HT-29 (cell line): ENCODE results near the gene VWA5B2. TPM values are rescaled to one million over a fixed set of nuclear protein-coding genes. Genes with fewer than 3 reads are reported as not detected.

ENCODE experiments used
- DNase-seq: peaks from one replicate; pipeline ENCODE4 v3.0.0-alpha.2; 2015; ENCODE audit warnings: low spot score
- small RNA-seq: library from RNA; depleted of rRNA; stranded (forward); fragments of <200 nt; gene quantifications from one replicate; pipeline ENCODE3, GENCODE V24; 2014
- total RNA-seq: library from RNA; depleted of rRNA; stranded (reverse); fragments of >200 nt; shearing (Covaris generic); gene quantifications from 2 replicates; pipeline ENCODE4 v1.2.3, GENCODE V29; 2014; rRNA removed

Gene VWA5B2
- total RNA-seq, 1 experiment from 2014 or later = 1.4 TPM

DNA sequence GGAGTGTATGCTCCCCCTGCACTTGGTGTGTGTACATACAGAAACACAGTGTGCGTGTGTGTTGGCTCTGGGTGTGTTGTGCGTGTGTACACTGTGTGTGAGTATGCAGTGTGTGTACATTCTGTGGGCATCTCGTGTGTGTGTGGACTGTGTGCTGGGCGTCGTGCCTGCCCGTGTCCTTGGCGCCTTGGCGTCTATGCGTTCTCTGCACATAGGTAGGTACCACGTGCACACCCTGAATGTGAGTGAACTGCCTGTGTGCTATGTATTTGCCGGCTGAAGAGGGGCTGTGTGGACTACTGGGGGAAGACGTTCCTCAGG lies 46.0 kb downstream of the VWA5B2 start:
- DNase-seq = no peak

DNA sequence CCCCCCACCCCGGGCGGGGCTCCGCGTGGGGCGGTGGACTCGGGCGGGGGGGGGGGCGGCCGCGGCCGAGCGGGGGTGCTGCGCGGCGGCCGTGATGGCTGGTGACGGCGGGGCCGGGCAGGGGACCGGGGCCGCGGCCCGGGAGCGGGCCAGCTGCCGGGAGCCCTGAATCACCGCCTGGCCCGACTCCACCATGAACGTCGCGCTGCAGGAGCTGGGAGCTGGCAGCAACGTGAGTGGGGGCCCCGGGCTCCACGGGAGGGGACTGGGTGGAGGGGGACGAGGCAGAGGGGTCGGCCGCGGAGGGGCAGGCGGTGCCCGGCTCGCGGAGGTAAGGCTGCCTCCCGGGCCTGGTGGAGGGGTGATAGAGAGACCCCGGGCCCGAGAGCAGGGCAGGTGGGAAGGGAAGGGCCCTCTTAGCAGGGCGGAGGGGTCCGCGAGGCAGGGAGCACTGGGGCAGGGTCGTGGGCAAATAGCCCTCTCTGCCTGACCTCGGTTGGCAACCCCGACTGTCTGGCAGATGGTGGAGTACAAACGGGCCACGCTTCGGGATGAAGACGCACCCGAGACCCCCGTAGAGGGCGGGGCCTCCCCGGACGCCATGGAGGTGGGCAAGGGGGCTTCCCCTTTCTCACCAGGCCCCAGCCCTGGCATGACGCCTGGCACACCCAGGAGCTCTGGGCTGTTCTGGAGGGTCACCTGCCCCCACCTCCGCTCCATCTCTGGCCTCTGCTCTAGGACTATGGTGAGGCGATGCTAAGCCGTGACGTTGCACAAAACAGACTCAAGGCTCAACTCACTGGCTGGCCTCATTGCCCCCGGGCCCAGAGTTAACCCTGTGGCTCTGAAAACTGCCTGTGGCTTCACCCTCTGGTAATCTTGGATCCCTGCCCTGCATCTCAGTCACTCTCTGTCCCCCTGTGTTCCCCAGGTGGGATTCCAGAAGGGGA lies 46.9 kb downstream of the VWA5B2 start, which contains the start of gene ECE2:
Gene ECE2, plus strand, starts transcription at position 62 of the 950 bp plus-strand sequence. Its CDS starts 132 bp downstream, at position 194.
- no peak for DNase-seq

DNA sequence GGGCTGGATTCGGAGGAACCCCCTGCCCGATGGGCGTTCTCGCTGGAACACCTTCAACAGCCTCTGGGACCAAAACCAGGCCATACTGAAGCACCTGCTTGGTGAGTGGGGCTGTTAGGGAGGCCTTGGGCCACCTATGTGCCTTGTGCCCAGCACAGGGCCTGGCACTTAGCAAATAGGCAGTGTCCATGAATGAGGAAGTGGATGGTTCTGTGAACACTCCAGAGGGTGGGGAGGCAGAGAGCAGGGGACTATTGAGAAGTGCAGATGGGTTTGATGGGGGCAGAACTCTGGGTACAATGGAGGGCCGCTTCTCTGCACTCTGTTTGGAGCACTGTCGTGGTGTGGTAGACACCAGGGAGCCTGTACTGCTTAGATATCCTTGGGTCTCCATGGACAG lies 48.0 kb downstream of the VWA5B2 start:
- no peak for DNase-seq

DNA sequence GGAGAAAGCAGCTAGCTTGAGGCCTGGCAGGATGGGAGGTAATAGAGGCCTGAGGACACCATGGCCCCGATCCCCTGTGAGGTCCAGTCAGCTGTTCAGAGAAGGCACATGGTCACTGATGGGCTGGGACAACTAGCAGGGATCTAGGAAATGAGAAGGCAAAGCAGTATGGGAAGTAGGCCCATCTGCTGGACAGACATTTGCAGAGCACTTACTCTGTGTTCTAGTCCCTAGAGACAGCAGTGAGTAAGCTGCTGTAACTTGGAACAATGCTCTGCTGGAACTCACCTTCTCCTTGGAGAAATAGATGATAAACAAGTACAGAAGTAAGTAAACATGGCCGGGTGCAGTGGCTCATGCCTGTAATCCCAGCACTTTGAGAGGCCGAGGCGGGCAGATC lies 53.6 kb downstream of the VWA5B2 start:
- no peak for DNase-seq

DNA sequence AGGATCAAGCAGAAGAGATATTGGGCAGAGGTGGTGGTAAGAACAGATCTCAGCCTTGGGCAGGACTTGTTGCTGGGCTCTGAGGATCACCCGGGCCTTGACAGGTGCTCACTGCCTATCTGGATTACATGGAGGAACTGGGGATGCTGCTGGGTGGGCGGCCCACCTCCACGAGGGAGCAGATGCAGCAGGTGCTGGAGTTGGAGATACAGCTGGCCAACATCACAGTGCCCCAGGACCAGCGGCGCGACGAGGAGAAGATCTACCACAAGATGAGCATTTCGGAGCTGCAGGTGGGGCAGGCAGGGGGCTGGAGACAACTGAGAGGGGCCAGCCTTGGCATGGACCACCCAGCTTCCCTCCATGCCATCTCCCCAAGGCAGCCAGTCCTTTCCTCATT lies 54.3 kb downstream of the VWA5B2 start:
- DNase-seq = no peak

DNA sequence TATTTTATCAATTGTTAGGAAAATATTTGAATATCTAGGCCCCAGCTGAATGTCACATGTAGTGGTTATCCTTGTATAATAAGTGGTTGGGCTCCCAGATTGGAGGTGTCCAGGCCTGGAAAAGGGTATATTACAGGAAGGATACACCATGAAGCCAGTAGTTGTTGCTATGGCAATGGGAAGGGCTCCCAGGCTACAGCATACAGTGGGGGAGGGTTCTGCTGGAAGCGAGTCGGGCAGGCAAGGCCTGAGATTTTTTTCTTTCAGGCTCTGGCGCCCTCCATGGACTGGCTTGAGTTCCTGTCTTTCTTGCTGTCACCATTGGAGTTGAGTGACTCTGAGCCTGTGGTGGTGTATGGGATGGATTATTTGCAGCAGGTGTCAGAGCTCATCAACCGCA lies 55.3 kb downstream of the VWA5B2 start:
- DNase-seq = peak; percentile 72

DNA sequence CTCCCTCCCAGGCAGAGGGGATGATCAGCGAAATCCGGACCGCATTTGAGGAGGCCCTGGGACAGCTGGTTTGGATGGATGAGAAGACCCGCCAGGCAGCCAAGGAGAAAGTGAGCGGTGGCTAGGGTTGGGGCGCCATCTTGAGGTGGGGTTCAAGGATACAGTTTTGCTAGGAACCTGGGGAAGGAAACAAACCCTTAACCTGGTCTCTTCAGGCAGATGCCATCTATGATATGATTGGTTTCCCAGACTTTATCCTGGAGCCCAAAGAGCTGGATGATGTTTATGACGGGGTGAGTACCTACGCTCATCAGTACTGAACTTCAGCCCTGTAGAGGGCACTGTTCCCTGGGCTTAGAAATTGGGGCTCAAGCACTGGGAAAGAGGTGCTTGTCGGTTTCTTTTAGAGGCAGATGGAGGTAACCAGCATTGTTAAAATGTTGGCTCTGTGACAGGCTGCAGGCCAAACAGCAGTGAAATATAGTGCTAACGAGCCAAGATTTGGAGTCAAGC lies 60.1 kb downstream of the VWA5B2 start:
- DNase-seq = peak; percentile 78

DNA sequence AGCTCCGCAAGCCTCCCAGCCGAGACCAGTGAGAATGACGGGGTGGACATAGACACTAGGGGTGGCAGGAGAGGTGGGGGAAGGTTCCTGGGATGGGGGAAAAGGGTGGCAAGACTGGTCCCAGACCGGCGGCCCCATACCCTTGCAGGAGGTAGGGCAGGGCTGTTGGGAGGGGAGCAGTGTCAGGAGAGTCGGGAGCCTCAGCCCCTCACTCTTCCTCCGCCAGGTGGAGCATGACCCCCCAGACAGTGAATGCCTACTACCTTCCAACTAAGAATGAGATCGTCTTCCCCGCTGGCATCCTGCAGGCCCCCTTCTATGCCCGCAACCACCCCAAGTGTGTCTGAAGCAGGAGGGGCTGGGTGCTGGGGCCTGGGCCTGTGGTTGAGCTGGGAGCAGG lies 60.9 kb downstream of the VWA5B2 start:
- DNase-seq = no peak

DNA sequence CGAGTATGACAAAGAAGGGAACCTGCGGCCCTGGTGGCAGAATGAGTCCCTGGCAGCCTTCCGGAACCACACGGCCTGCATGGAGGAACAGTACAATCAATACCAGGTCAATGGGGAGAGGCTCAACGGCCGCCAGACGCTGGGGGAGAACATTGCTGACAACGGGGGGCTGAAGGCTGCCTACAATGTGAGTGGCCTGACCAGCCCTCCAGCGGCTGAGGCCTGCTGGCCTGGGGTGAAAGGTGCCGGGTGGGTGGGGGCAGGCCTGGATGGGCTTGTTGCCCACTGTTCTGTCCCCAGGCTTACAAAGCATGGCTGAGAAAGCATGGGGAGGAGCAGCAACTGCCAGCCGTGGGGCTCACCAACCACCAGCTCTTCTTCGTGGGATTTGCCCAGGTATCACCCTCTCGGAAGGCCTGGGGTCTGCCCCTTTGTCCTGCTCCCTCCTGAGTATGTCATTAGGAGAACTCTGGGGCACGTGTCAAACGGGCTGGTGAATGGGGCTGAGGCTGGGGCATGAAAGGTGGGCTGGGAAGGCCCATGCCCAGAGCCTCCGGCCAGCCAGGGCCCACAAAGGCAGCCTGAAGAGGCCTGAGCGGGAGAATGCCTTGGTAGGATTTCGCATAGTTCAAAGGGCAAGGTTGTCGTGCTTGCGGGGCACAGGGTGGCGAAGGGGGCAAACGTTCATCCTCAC lies 61.8 kb downstream of the VWA5B2 start:
- no peak for DNase-seq

Small RNA genes within 50 kb of the gene (small RNA-seq; reads per million reads assigned to genes)
- not detected for gene MIR1224

Other genes starting within 250 kb of the VWA5B2 start
- gene ABCC5, start 211.7 kb upstream of the VWA5B2 start, total RNA-seq = 3.7 and 4.8 TPM in 2 replicates
- not detected in 2 replicates for gene HTR3D, start 197.8 kb upstream of the VWA5B2 start, total RNA-seq
- not detected in 2 replicates for gene HTR3C, start 176.5 kb upstream of the VWA5B2 start, total RNA-seq
- gene HTR3E, start 132.5 kb upstream of the VWA5B2 start, total RNA-seq = not detected in 2 replicates
- gene EIF2B5, start 94.2 kb upstream of the VWA5B2 start, total RNA-seq = 36.2 and 44.8 TPM in 2 replicates
- gene DVL3, start 74.2 kb upstream of the VWA5B2 start, total RNA-seq = 75.1 and 83.9 TPM in 2 replicates
- 280 and 309 TPM in 2 replicates for gene AP2M1, start 54.7 kb upstream of the VWA5B2 start, total RNA-seq
- 42.3 and 51.3 TPM in 2 replicates for gene ABCF3, start 43.4 kb upstream of the VWA5B2 start, total RNA-seq
- 103 and 117 TPM in 2 replicates for gene ALG3, start 19.4 kb downstream of the VWA5B2 start, total RNA-seq
- gene EEF1AKMT4, start 20.1 kb downstream of the VWA5B2 start, total RNA-seq = 17.7 and 19.4 TPM in 2 replicates
- gene CAMK2N2, start 32.0 kb downstream of the VWA5B2 start, total RNA-seq = 0.13 TPM in 1 of 2 replicates, not detected in the other
- not detected in 2 replicates for gene ECE2, start 46.4 kb downstream of the VWA5B2 start, total RNA-seq
- 306 and 330 TPM in 2 replicates for gene PSMD2, start 69.7 kb downstream of the VWA5B2 start, total RNA-seq
- 494 and 497 TPM in 2 replicates for gene EIF4G1, start 85.0 kb downstream of the VWA5B2 start, total RNA-seq
- 21.4 and 26.6 TPM in 2 replicates for gene FAM131A, start 108.0 kb downstream of the VWA5B2 start, total RNA-seq
- gene CLCN2, start 132.0 kb downstream of the VWA5B2 start, total RNA-seq = 59.4 and 64.0 TPM in 2 replicates
- 138 and 157 TPM in 2 replicates for gene POLR2H, start 132.1 kb downstream of the VWA5B2 start, total RNA-seq
- gene THPO, start 148.6 kb downstream of the VWA5B2 start, total RNA-seq = 0.50 and 0.56 TPM in 2 replicates
- 3.4 and 5.2 TPM in 2 replicates for gene CHRD, start 150.5 kb downstream of the VWA5B2 start, total RNA-seq